HL-60 (cell line): ENCODE results near the gene AK9.
"Not testable (repeated sequence)": the region's sequence is repeated elsewhere in the genome, so short reads cannot be mapped to it uniquely, and the experiment has no call there.

Experiments used
- DNase-seq, 2 experiments: peaks; one replicate each; pipeline ENCODE4 v3.0.0-alpha.2; 2010 to 2020; ENCODE audit warnings: low read depth in 1 of 2, low spot score in 1 of 2
- H3K27ac ChIP-seq: fragments of 250-450 bp; sonication (Bioruptor Pico); replicated peaks from 2 replicates; pipeline ENCODE4 v1.5.1; 2020; ENCODE audit warnings: mild to moderate bottlenecking, moderate library complexity
- H3K27me3 ChIP-seq: fragments of 250-450 bp; sonication (Bioruptor Pico); 2 replicates; pipeline ENCODE4 v1.5.1; 2021; ENCODE audit warnings: mild to moderate bottlenecking, moderate library complexity; ENCODE audit not compliant: insufficient read depth, poor library complexity, severe bottlenecking
- H3K4me3 ChIP-seq: replicated peaks from 2 replicates; pipeline ENCODE4 v1.5.1; 2011; ENCODE audit warnings: mild to moderate bottlenecking, control low read depth, low read length; ENCODE audit not compliant: insufficient read depth
- CTCF ChIP-seq: IDR thresholded peaks from one replicate; pipeline ENCODE4 v1.5.1; 2011; ENCODE audit warnings: low read length, control low read depth, inconsistent platforms; ENCODE audit not compliant: insufficient read depth
- GABPA ChIP-seq: IDR thresholded peaks from 2 replicates; pipeline ENCODE4 v1.6.1; 2012; ENCODE audit warnings: low read depth
- POLR2AphosphoS5 ChIP-seq: IDR thresholded peaks from 2 replicates; pipeline ENCODE4 v1.6.1; 2012; ENCODE audit warnings: low read depth
- SPI1 ChIP-seq: IDR thresholded peaks from 2 replicates; pipeline ENCODE4 v1.6.1; 2012; ENCODE audit warnings: low read depth, mild to moderate bottlenecking, borderline replicate concordance
- TF ChIP-seq, protein P1 (sequence below): IDR thresholded peaks from 2 replicates; pipeline ENCODE4 v1.6.1; 2012; ENCODE audit warnings: low read depth; ENCODE audit not compliant: insufficient replicate concordance

AK9 gene

DNA sequence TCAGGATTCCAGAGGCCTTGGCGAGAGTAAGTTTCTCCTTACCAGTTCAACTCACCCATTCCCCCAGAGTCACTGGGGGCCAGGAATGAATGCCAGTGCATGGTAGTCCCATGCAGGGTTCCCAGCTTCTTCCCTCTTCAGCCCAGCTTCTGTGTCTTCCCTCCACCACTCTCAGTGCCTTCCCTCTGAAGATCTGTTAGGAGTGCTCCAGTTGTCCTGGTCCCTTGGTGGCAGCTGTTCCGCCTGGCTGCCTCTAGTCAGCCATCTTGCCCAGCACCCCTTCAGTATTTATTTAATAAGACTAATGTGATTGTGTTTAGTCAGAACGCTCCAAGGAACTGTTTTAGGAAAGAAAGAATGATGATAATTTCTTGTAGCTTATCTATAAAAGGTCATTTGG lies 23.2 kb upstream of the AK9 start:
- Histone ChIP-seq H3K4me3 (no peak overlapping the region), H3K27me3 (no peaks in the 10 kb centered on the region), H3K27ac (no peak overlapping the region)
- TF ChIP-seq POLR2AphosphoS5 (no peak), SPI1 (no peak), GABPA (no peak), CTCF (no peak)
- TF ChIP-seq, protein P1, sequence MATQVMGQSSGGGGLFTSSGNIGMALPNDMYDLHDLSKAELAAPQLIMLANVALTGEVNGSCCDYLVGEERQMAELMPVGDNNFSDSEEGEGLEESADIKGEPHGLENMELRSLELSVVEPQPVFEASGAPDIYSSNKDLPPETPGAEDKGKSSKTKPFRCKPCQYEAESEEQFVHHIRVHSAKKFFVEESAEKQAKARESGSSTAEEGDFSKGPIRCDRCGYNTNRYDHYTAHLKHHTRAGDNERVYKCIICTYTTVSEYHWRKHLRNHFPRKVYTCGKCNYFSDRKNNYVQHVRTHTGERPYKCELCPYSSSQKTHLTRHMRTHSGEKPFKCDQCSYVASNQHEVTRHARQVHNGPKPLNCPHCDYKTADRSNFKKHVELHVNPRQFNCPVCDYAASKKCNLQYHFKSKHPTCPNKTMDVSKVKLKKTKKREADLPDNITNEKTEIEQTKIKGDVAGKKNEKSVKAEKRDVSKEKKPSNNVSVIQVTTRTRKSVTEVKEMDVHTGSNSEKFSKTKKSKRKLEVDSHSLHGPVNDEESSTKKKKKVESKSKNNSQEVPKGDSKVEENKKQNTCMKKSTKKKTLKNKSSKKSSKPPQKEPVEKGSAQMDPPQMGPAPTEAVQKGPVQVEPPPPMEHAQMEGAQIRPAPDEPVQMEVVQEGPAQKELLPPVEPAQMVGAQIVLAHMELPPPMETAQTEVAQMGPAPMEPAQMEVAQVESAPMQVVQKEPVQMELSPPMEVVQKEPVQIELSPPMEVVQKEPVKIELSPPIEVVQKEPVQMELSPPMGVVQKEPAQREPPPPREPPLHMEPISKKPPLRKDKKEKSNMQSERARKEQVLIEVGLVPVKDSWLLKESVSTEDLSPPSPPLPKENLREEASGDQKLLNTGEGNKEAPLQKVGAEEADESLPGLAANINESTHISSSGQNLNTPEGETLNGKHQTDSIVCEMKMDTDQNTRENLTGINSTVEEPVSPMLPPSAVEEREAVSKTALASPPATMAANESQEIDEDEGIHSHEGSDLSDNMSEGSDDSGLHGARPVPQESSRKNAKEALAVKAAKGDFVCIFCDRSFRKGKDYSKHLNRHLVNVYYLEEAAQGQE, result no peak
- DNase-seq, result no peak

- no peak overlapping the region for H3K27ac ChIP-seq
- TF ChIP-seq SPI1 (no peak), CTCF (no peak), GABPA (no peak), POLR2AphosphoS5 (no peak)
- TF ChIP-seq, protein P1, result no peak
- no peak for DNase-seq
- no peaks in the 10 kb centered on the region for H3K27me3 ChIP-seq
- no peak overlapping the region for H3K4me3 ChIP-seq
Observed at GRCh38 chr6:109713097-109713496, 22.1 kb upstream of the AK9 start.

DNA sequence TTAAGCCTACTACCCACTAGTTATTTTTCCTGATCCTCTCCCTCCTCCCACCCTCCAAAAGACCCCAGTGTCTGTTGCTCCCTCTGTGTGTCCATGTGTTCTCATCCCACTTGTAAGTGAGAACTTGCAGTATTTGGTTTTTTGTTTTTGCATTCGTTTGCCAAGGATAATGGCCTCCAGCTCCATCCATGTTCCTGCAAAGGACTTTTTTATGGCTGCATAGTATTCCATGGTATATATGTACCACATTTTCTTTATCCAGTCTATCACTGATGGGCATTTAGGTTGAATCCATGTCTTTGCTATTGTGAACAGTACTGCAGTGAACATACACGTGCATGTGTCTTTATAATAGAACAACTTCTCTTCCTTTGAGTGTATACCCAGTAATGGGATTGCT lies 17.1 kb upstream of the AK9 start:
- H3K27ac ChIP-seq, H3K27me3 ChIP-seq, DNase-seq, H3K4me3 ChIP-seq: not testable (repeated sequence)

DNA sequence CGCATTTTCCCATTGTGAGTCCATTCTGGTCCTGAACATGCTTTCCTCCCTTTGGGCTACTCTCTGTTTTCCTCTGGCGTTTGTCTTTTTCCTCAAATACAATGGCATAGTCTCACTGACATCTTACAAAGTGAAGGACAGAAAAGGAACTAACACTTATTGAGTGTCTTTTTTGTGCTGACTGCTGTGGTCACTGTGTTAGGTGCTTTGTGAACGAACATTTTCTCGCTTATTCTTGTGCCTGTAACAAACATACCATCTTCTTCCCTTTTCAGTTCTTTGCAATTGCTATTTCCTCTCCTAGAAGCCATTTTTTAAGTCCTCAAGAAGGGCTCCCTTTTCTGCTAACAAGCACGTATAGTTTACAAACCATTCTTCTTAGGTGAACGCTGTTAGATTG lies 15.5 kb upstream of the AK9 start:
- TF ChIP-seq GABPA (no peak), CTCF (no peak), POLR2AphosphoS5 (no peak), SPI1 (no peak)
- TF ChIP-seq, protein P1, result no peak
- Histone ChIP-seq H3K4me3 (no peak overlapping the region), H3K27ac (no peak overlapping the region), H3K27me3 (no peaks in the 10 kb centered on the region)
- DNase-seq, result no peak
